Mesenchymal stem cell (in vitro differentiated cells and primary cell): ENCODE data around the gene UPK3A.
A peak's percentile ranks its signal among the peaks of the same experiment; 100 is the strongest.

Experiments
- DNase-seq: peaks from one replicate; pipeline ENCODE4 v3.0.0-alpha.2; 2013
- H2AFZ ChIP-seq: one replicate; pipeline ENCODE4 v1.6.1; 2013; ENCODE audit warnings: low read depth, mild to moderate bottlenecking, control low read depth, inconsistent platforms, low read length, moderate library complexity
- H2AK5ac ChIP-seq: 2 replicates; pipeline ENCODE4 v1.6.1; 2013; ENCODE audit warnings: low read length, moderate library complexity, mild to moderate bottlenecking, inconsistent platforms; ENCODE audit not compliant: severe bottlenecking
- H2BK120ac ChIP-seq: one replicate; pipeline ENCODE4 v1.6.1; 2013; ENCODE audit warnings: low read depth, mild to moderate bottlenecking, inconsistent platforms, low read length, moderate library complexity
- H2BK12ac ChIP-seq, 2 experiments: one replicate each; pipeline ENCODE4 v1.6.1; 2013; ENCODE audit warnings: inconsistent platforms in 2 of 2, low read length in 2 of 2, mild to moderate bottlenecking in 2 of 2, moderate library complexity in 2 of 2, control low read depth in 1 of 2
- H2BK15ac ChIP-seq: one replicate; pipeline ENCODE4 v1.6.1; 2013; ENCODE audit warnings: mild to moderate bottlenecking, low read depth, inconsistent platforms; ENCODE audit not compliant: poor library complexity, severe bottlenecking
- H2BK5ac ChIP-seq: 2 replicates; pipeline ENCODE4 v1.6.1; 2013; ENCODE audit warnings: low read depth, mild to moderate bottlenecking, low read length, control low read depth, inconsistent platforms; ENCODE audit not compliant: poor library complexity, severe bottlenecking
- H3K14ac ChIP-seq, 2 experiments: one replicate each; pipeline ENCODE4 v1.6.1; 2013; ENCODE audit warnings: inconsistent platforms in 2 of 2, low read length in 2 of 2, control low read depth in 1 of 2, mild to moderate bottlenecking in 1 of 2, moderate library complexity in 1 of 2
- H3K18ac ChIP-seq, 2 experiments: one replicate each; pipeline ENCODE4 v1.6.1; 2013; ENCODE audit warnings: inconsistent platforms in 2 of 2, low read length in 2 of 2, control low read depth in 1 of 2, low read depth in 1 of 2, mild to moderate bottlenecking in 1 of 2
- H3K23ac ChIP-seq, 2 experiments: one replicate each; pipeline ENCODE4 v1.6.1; 2013; ENCODE audit warnings: inconsistent platforms in 2 of 2, low read length in 2 of 2, mild to moderate bottlenecking in 2 of 2, moderate library complexity in 2 of 2, control low read depth in 1 of 2
- H3K27ac ChIP-seq: 2 replicates; pipeline ENCODE4 v1.5.1; 2013; ENCODE audit warnings: mild to moderate bottlenecking, moderate library complexity, low read length, control low read depth, inconsistent platforms; ENCODE audit not compliant: poor library complexity, severe bottlenecking
- H3K27me3 ChIP-seq, 2 experiments: 2 replicates each; pipeline versions ENCODE4 v1.6.1 to v1.7.0; 2013; ENCODE audit warnings: low read length in 2 of 2, mild to moderate bottlenecking in 2 of 2, moderate library complexity in 2 of 2, control low read depth in 1 of 2, inconsistent platforms in 1 of 2; ENCODE audit not compliant: control insufficient read depth in 1 of 2, insufficient read depth in 1 of 2
- H3K36me3 ChIP-seq, 2 experiments: 2 replicates each; pipeline versions ENCODE4 v1.6.1 to v1.7.0; 2013; ENCODE audit warnings: low read length in 2 of 2, control low read depth in 1 of 2, inconsistent platforms in 1 of 2, low read depth in 1 of 2, mild to moderate bottlenecking in 1 of 2; ENCODE audit not compliant: insufficient read depth in 2 of 2, control insufficient read depth in 1 of 2
- H3K4ac ChIP-seq, 2 experiments: one replicate each; pipeline ENCODE4 v1.6.1; 2013; ENCODE audit warnings: inconsistent platforms in 2 of 2, low read length in 2 of 2, mild to moderate bottlenecking in 2 of 2, moderate library complexity in 2 of 2, control low read depth in 1 of 2, low read depth in 1 of 2
- H3K4me1 ChIP-seq: 2 replicates; pipeline ENCODE4 v1.6.1; 2013; ENCODE audit warnings: low read depth, low read length, control low read depth; ENCODE audit not compliant: control insufficient read depth, insufficient read depth
- H3K4me2 ChIP-seq: 2 replicates; pipeline ENCODE4 v1.6.1; 2013; ENCODE audit warnings: low read length, mild to moderate bottlenecking, inconsistent platforms; ENCODE audit not compliant: poor library complexity, severe bottlenecking
- H3K4me3 ChIP-seq, 2 experiments: 2 replicates each; pipeline versions ENCODE4 v1.5.1 to v1.7.0; 2013; ENCODE audit warnings: low read length in 2 of 2, mild to moderate bottlenecking in 2 of 2, control low read depth in 1 of 2, low read depth in 1 of 2; ENCODE audit not compliant: insufficient read depth in 1 of 2
- H3K79me1 ChIP-seq: replicated peaks from 2 replicates; pipeline ENCODE4 v1.6.1; 2013; ENCODE audit warnings: mild to moderate bottlenecking, control low read depth, low read length, inconsistent platforms; ENCODE audit not compliant: poor library complexity, severe bottlenecking
- H3K9ac ChIP-seq: 2 replicates; pipeline ENCODE4 v1.7.0; 2013; ENCODE audit warnings: mild to moderate bottlenecking, low read length, moderate library complexity
- H3K9me3 ChIP-seq: 2 replicates; pipeline ENCODE4 v1.7.0; 2013; ENCODE audit warnings: mild to moderate bottlenecking, low read length; ENCODE audit not compliant: control insufficient read depth
- H4K8ac ChIP-seq: one replicate; pipeline ENCODE4 v1.6.1; 2013; ENCODE audit warnings: inconsistent platforms, mild to moderate bottlenecking, low read length, moderate library complexity
- H4K91ac ChIP-seq: one replicate; pipeline ENCODE4 v1.6.1; 2013; ENCODE audit warnings: mild to moderate bottlenecking, low read length, inconsistent platforms
- WGBS: methylation state at CpG from one replicate; pipeline ENCODE4 v1.1.7; 2013; ENCODE audit warnings: mixed read lengths; 5-methylcytosine and 5-hydroxymethylcytosine counted together

Gene UPK3A

DNA sequence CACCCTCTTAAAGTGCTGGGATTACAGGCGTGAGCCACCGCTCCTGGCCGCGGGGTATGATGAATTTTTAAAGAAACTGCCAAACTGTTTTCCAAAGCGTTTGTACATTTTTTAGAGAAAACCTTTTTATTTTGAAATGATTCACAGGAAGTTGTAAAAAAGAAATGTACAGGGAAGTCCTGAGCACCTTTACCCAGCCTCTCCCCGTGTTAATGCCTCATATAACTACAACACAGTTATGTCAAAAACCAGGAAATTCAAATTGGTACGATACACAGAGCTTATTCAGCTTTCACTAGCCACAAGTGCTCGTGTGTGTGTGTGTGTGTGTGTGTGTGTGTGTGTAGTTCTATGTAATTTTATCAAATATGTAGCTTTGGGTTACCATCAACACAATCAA is 18.0 kb downstream of the UPK3A start:
- no peak overlapping the region for H3K23ac ChIP-seq
- H2BK12ac ChIP-seq: no peak overlapping the region
- no peak overlapping the region for H4K91ac ChIP-seq
- H3K4me1 ChIP-seq: no peaks in the 10 kb centered on the region
- H3K27ac ChIP-seq: no peak overlapping the region
- no peak overlapping the region for H3K4me2 ChIP-seq
- H2BK5ac ChIP-seq: no peak overlapping the region
- peak overlapping the region; percentile 26 for H3K9ac ChIP-seq
- no peak overlapping the region for H2AK5ac ChIP-seq
- H3K79me1 ChIP-seq: no peaks in the 10 kb centered on the region
- no peak overlapping the region for H2BK120ac ChIP-seq
- no peak overlapping the region for H3K4me3 ChIP-seq
- no peak overlapping the region for H2AFZ ChIP-seq
- no peak overlapping the region for H2BK15ac ChIP-seq
- H3K14ac ChIP-seq: no peak overlapping the region
- no peak overlapping the region for H3K4ac ChIP-seq
- no peak for DNase-seq
- 83% methylated on average over 2 of the region's 8 CpGs for WGBS
- H4K8ac ChIP-seq: no peak overlapping the region
- H3K9me3 ChIP-seq: no peaks in the 10 kb centered on the region
- no peaks in the 10 kb centered on the region for H3K36me3 ChIP-seq
- peaks cover 0 to 2% of the 10 kb centered on the region in 2 experiments for H3K27me3 ChIP-seq
- H3K18ac ChIP-seq: no peak overlapping the region

DNA sequence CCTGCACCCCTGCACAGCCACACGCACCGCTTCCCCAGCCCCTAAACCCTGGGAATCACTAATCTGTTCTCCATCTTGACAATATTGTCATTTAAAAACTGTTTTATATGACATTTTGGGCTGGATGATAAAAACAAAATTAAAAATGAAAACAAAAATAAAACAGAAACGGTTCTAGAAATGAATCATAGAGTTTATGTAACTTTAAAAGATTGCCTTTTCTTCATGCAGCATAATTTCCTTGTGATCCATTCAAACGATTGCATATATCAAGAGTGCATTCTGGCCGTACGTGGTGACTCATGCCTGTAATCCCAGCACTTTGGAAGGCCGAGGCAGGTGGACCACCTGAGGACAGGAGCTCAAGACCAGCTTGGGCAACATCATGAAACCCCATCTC is 18.4 kb downstream of the UPK3A start:
- Histone ChIP-seq H3K4me3 (no peak overlapping the region), H3K23ac (no peak overlapping the region), H3K36me3 (no peaks in the 10 kb centered on the region), H3K4me1 (no peaks in the 10 kb centered on the region), H3K27me3 (peaks cover 0 to 2% of the 10 kb centered on the region in 2 experiments), H3K9me3 (no peaks in the 10 kb centered on the region), H3K27ac (no peak overlapping the region), H3K79me1 (no peaks in the 10 kb centered on the region), H2BK12ac (no peak overlapping the region), H3K4me2 (no peak overlapping the region), H2AK5ac (no peak overlapping the region), H2BK15ac (no peak overlapping the region), H4K8ac (no peak overlapping the region), H3K9ac (peak overlapping the region; percentile 26), H2BK120ac (no peak overlapping the region), H4K91ac (no peak overlapping the region), H2AFZ (no peak overlapping the region), H3K14ac (no peak overlapping the region), H3K4ac (no peak overlapping the region), H3K18ac (no peak overlapping the region), H2BK5ac (no peak overlapping the region)
- DNase-seq: no peak
- WGBS: 72% methylated on average over 5 of the region's 7 CpGs

DNA sequence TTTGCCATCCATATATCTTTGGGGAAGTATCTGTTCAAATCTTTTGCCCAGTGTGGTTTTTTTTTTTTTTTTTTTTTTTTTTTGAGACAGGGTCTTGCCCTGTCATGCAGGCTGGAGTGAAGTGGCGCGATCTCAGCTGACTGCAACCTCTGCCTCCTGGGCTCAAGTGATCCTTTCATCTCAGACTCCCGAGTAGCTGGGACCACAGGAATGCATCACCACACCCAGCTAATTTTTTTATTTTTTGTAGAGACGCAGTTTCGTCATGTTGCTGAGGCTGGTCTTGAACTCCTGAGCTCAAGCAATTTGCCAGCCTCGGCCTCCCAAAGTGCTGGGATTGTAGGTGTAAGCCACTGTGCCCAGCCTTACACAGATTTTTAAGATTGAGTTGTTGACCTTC is 20.2 kb downstream of the UPK3A start:
- Histone ChIP-seq H3K4me1 (peaks cover 6% of the 10 kb centered on the region), H4K8ac (no peak overlapping the region), H2BK5ac (no peak overlapping the region), H3K9me3 (no peaks in the 10 kb centered on the region), H3K36me3 (no peaks in the 10 kb centered on the region), H2AFZ (no peak overlapping the region), H2AK5ac (no peak overlapping the region), H3K23ac (no peak overlapping the region), H3K27me3 (no peaks in the 10 kb centered on the region), H3K9ac (no peak overlapping the region), H3K18ac (no peak overlapping the region), H2BK12ac (no peak overlapping the region), H2BK15ac (no peak overlapping the region), H2BK120ac (no peak overlapping the region), H3K79me1 (no peaks in the 10 kb centered on the region), H3K4ac (no peak overlapping the region), H4K91ac (no peak overlapping the region), H3K4me3 (no peak overlapping the region), H3K14ac (no peak overlapping the region), H3K27ac (no peak overlapping the region), H3K4me2 (no peak overlapping the region)
- WGBS: 78% methylated on average over 6 of the region's 6 CpGs
- DNase-seq: no peak

DNA sequence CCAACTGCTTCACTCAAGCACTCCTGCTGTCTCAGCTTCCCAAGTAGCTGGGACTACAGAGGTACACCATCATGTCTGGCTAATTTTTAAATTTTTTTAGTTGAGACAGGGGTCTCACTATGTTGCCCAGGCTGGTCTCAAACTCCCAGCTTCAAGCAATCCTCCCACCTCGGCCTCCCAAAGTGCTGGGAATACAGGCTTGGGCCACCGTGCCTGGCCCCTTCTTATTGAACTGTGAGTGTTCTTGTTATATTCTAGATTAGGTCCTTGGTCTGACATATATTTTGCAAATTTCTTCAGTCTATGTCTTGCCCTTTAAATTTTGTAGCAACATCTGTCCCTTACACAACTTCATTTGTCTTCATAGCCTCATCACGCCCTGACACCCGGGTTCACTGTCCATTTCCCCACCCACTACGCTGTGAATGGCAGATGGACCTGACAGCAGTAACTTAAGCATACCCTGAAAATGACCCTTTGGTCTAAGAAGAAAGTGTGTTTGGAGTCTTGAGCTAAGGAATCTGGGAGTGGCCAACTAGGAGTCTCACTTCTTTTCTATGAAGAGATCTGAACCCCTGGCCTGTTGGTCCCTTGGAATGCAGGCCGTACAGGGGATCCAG is 20.8 kb downstream of the UPK3A start:
- Histone ChIP-seq H3K4me3 (no peak overlapping the region), H3K18ac (no peak overlapping the region), H4K91ac (no peak overlapping the region), H2BK15ac (no peak overlapping the region), H2BK5ac (no peak overlapping the region), H3K36me3 (no peaks in the 10 kb centered on the region), H2AK5ac (no peak overlapping the region), H3K4me1 (peaks cover 9% of the 10 kb centered on the region), H4K8ac (no peak overlapping the region), H2AFZ (no peak overlapping the region), H3K14ac (no peak overlapping the region), H3K4me2 (no peak overlapping the region), H3K23ac (no peak overlapping the region), H2BK12ac (no peak overlapping the region), H3K79me1 (peaks cover 4% of the 10 kb centered on the region), H3K9ac (no peak overlapping the region), H3K4ac (no peak overlapping the region), H3K27me3 (no peaks in the 10 kb centered on the region), H3K27ac (no peak overlapping the region), H2BK120ac (no peak overlapping the region), H3K9me3 (no peaks in the 10 kb centered on the region)
- DNase-seq: no peak
- 83% methylated on average over 5 of the region's 6 CpGs for WGBS
